GM12872 (cell line): Measurements from ENCODE around the gene CST8.

Source experiments
- CTCF ChIP-seq: IDR thresholded peaks from 3 replicates; pipeline ENCODE4 v1.5.1; 2011; ENCODE audit warnings: low read depth, mild to moderate bottlenecking, low read length, moderate library complexity; ENCODE audit not compliant: insufficient read depth

Gene CST8

GRCh38 chr20:23513164-23513563, 22.2 kb downstream of the CST8 start:
- no peak for TF ChIP-seq CTCF

- no peak for TF ChIP-seq CTCF
These were observed 23.9 kb downstream of the CST8 start for GRCh38 chr20:23514848-23515247.

- no peak for TF ChIP-seq CTCF
These were observed 24.5 kb downstream of the CST8 start for GRCh38 chr20:23515250-23515939.

GRCh38 chr20:23517719-23518118, 26.8 kb downstream of the CST8 start:
- no peak for TF ChIP-seq CTCF

GRCh38 chr20:23519556-23519955, 28.6 kb downstream of the CST8 start:
- no peak for TF ChIP-seq CTCF

GRCh38 chr20:23520185-23520584, 29.3 kb downstream of the CST8 start:
- no peak for TF ChIP-seq CTCF

GRCh38 chr20:23524146-23524545, 33.2 kb downstream of the CST8 start:
- no peak for TF ChIP-seq CTCF
